ENCODE results near the gene REELD1. TPM values are rescaled to one million over a fixed set of nuclear protein-coding genes. Genes with fewer than 3 reads are reported as not detected.

The REELD1 gene
- polyA plus RNA-seq, 1 donor from 2014 or later, result not detected

GRCh38 chr4:146273204-146273901, 59.0 kb downstream of the REELD1 start:
- no peaks in the 10 kb centered on the region for H3K9me3 ChIP-seq (ENCODE audit: low read length)
- no peak overlapping the region for H2AFZ ChIP-seq (ENCODE audit: low read depth, low read length)
- H3K27me3 ChIP-seq (ENCODE audit: insufficient read depth, low read depth, low read length), result no peaks in the 10 kb centered on the region
- H3K27ac ChIP-seq (ENCODE audit: low read length), result no peak overlapping the region
- no peak overlapping the region for H3K4me2 ChIP-seq (ENCODE audit: low read length)
- H3F3A ChIP-seq (ENCODE audit: insufficient read depth, low read length, poor library complexity, severe bottlenecking), result no peaks in the 10 kb centered on the region
- no peaks in the 10 kb centered on the region for H3K36me3 ChIP-seq (ENCODE audit: insufficient read depth, low read length)
- no peaks in the 10 kb centered on the region for H3K79me2 ChIP-seq (replicated peaks; ENCODE audit: insufficient read depth, low read length)
- no peaks in the 10 kb centered on the region for H4K20me1 ChIP-seq (ENCODE audit: insufficient read depth)
- H3K9me2 ChIP-seq (ENCODE audit: insufficient read depth, low read length), result no peaks in the 10 kb centered on the region
- no peak overlapping the region for H3K9ac ChIP-seq (ENCODE audit: low read length)
- TF ChIP-seq RAD21 (conservative IDR thresholded peaks at IDR 0.05) (no peak), SMC3 (conservative IDR thresholded peaks at IDR 0.05; ENCODE audit: poor library complexity) (no peak), EZH2 (IDR thresholded peaks at IDR 0.05; ENCODE audit: borderline replicate concordance, insufficient read depth, low read length, poor library complexity, severe bottlenecking) (no peak), EP300 (conservative IDR thresholded peaks at IDR 0.05; ENCODE audit: poor library complexity, severe bottlenecking) (no peak), MXI1 (conservative IDR thresholded peaks at IDR 0.05; ENCODE audit: poor library complexity, severe bottlenecking) (no peak), CTCF (IDR thresholded peaks at IDR 0.05; ENCODE audit: poor library complexity, severe bottlenecking) (no peak), REST (IDR thresholded peaks at IDR 0.05; ENCODE audit: borderline replicate concordance) (no peak), POLR2AphosphoS5 (IDR thresholded peaks at IDR 0.05) (no peak), TAF1 (IDR thresholded peaks at IDR 0.05; ENCODE audit: low read depth) (no peak)
- no peak overlapping the region for H3K4me3 ChIP-seq (ENCODE audit: low read length)

- Histone ChIP-seq H4K20me1 (ENCODE audit: insufficient read depth) (no peaks in the 10 kb centered on the region), H3K36me3 (ENCODE audit: insufficient read depth, low read length) (no peaks in the 10 kb centered on the region), H3K4me2 (ENCODE audit: low read length) (no peak overlapping the region), H2AFZ (ENCODE audit: low read depth, low read length) (no peak overlapping the region), H3K9me3 (ENCODE audit: low read length) (no peaks in the 10 kb centered on the region), H3K4me3 (ENCODE audit: low read length) (no peak overlapping the region), H3K27ac (ENCODE audit: low read length) (no peak overlapping the region), H3K9me2 (ENCODE audit: insufficient read depth, low read length) (no peaks in the 10 kb centered on the region), H3K9ac (ENCODE audit: low read length) (no peak overlapping the region), H3K27me3 (ENCODE audit: insufficient read depth, low read depth, low read length) (no peaks in the 10 kb centered on the region), H3F3A (ENCODE audit: insufficient read depth, low read length, poor library complexity, severe bottlenecking) (no peaks in the 10 kb centered on the region), H3K79me2 (replicated peaks; ENCODE audit: insufficient read depth, low read length) (no peaks in the 10 kb centered on the region)
- TF ChIP-seq RAD21 (conservative IDR thresholded peaks at IDR 0.05) (no peak), MXI1 (conservative IDR thresholded peaks at IDR 0.05; ENCODE audit: poor library complexity, severe bottlenecking) (no peak), EZH2 (IDR thresholded peaks at IDR 0.05; ENCODE audit: borderline replicate concordance, insufficient read depth, low read length, poor library complexity, severe bottlenecking) (no peak), EP300 (conservative IDR thresholded peaks at IDR 0.05; ENCODE audit: poor library complexity, severe bottlenecking) (no peak), CTCF (IDR thresholded peaks at IDR 0.05; ENCODE audit: poor library complexity, severe bottlenecking) (no peak), TAF1 (IDR thresholded peaks at IDR 0.05; ENCODE audit: low read depth) (no peak), REST (IDR thresholded peaks at IDR 0.05; ENCODE audit: borderline replicate concordance) (no peak), POLR2AphosphoS5 (IDR thresholded peaks at IDR 0.05) (no peak), SMC3 (conservative IDR thresholded peaks at IDR 0.05; ENCODE audit: poor library complexity) (no peak)
These were observed 60.4 kb downstream of the REELD1 start for GRCh38 chr4:146274774-146275173.
